COLO829 (cell line): ENCODE data around the gene BDKRB1.

ENCODE experiments used
- DNase-seq: peaks from one replicate; pipeline ENCODE4 v3.0.0; 2012; ENCODE audit warnings: low spot score

The BDKRB1 gene

DNA sequence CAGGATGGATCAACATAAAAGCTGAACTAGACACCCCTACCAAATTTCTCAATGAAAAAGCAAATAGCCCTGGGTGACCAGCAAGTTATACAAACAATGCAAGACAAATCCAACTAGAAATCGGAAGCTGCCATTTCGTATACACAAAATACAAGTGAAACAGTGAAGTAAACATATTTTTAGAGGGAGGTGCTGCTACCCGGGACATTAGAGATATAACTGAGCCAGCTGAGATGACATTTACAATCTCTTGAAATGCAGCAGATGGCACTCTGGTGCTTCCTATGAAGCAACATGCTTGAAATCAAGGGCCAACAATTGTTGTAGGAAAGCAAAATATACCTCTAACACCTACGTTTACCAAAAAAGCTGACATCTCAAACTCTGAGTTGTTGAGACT is 25.5 kb downstream of the BDKRB1 start:
- DNase-seq, result no peak

GRCh38 chr14:96284008-96284407 is 28.0 kb downstream of the BDKRB1 start:
- DNase-seq, result no peak

DNA sequence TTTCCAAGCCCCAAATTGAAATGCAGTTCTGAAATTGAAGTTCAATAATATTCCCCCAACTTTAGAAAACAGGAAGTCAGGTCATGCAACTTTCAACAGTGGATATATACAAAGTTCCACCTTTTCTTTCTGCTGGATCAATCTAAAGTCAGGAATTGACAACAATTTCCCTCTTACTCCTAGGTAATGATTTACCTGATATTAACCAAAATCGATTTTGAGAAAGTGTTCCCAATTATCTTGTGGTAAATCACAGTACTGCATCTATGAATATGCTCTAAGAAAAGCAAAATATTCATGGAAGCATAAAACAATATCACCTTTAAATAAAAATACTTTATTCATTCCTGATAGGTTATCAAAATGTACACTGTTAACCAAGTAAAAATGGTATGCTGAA is 28.4 kb downstream of the BDKRB1 start:
- DNase-seq, result no peak

DNA sequence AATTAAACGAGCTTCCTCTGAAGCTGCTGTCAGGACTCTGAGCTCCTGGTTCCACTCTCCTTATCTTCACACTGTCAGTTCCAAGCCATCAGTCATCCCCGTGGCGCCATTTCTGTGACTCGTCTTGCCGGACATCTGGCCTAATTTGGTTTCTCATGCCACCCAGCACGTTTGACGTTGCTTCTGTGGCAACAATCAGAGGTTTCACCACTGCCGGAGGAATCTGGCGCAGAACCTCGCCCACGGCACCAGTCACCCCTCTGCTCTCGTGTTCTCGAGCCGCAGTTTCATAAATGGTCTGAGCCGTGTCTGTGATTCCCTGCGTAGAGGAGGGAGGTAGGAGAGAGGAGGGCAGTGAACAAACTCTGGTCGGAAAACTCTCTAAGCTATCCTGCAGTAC is 29.7 kb downstream of the BDKRB1 start:
- no peak for DNase-seq

GRCh38 chr14:96286251-96286650 is 30.2 kb downstream of the BDKRB1 start:
- no peak for DNase-seq

DNA sequence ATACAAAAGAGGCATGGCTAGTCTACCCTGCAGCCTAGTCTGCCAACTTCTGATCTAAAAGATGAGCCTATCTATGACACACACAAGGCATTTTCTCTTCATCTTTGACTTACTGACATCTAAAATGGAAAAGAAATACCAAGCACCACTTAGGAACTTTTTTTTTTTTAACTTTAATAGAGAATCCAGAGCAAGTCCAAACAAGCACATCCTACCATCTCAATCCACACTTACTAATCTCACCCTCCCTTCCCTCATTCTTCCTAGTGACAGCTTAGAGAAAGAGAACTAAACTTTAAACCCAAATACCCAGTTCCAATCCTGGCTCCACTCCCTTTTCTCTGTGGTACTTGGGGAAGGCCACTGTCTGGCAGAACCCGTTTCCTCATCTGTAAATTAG is 31.8 kb downstream of the BDKRB1 start:
- no peak for DNase-seq

DNA sequence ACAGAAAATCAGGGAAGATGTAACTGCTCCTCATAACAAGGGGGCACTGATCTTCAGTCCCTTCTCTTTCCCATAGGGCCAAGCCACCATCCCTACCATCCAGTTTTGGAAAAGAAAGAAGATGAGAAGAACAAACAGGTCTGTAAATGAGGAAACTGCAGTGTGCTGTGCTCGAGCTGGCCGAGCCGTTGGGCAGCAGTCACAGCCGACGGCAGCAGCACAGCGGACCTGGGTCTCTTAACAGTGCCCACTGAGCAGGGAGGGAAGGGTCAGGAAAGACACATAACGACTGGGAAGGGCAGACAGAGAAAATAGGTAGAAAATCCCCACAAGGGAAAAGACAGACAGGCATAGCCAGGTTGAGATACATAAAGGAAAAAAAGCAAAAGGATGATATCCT is 38.2 kb downstream of the BDKRB1 start:
- DNase-seq, result no peak

GRCh38 chr14:96297000-96297399 is 41.0 kb downstream of the BDKRB1 start:
- no peak for DNase-seq

- DNase-seq, result no peak
These were observed 42.0 kb downstream of the BDKRB1 start for GRCh38 chr14:96297997-96298515.

GRCh38 chr14:96299441-96299840 is 43.4 kb downstream of the BDKRB1 start:
- peak; percentile 25 for DNase-seq

- no peak for DNase-seq
These were observed 48.0 kb downstream of the BDKRB1 start for GRCh38 chr14:96303981-96304380.

GRCh38 chr14:96304956-96305355 is 48.9 kb downstream of the BDKRB1 start:
- DNase-seq, result no peak

GRCh38 chr14:96307434-96307833 is 51.4 kb downstream of the BDKRB1 start:
- no peak for DNase-seq

DNA sequence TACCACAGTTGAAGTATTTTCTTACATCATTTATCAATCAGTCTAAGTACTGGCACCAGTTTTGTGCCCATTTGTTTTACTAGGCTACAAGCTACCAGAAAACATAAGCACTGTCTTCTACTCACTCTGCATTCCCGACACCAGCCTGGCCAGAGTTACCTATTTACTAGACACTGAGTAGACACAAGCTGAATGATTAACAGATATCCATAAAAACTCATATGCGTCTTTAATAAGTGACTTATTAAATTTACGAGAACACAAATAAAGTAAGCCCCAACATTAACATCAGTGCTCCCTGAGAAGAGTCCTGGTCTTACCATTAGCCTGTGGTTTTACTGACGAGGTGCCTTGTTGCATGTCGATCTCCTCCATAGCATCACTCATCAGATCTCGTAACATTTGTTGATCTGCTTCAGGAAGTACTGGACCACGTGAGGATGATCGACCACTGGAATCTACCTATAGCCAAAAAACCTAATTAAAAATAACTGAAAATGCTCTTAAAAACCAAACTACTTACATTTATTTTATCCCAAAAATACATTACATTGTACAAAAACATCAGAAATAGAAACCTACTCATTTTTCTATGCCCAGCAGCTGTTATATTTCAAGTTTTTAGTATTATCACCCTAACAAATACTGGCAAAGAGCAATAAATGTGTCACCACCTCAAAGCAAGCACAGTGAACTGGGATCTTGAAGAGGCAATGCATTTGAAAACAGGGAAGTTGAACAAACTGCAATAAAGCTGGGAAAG is 53.3 kb downstream of the BDKRB1 start:
- DNase-seq, result no peak

DNA sequence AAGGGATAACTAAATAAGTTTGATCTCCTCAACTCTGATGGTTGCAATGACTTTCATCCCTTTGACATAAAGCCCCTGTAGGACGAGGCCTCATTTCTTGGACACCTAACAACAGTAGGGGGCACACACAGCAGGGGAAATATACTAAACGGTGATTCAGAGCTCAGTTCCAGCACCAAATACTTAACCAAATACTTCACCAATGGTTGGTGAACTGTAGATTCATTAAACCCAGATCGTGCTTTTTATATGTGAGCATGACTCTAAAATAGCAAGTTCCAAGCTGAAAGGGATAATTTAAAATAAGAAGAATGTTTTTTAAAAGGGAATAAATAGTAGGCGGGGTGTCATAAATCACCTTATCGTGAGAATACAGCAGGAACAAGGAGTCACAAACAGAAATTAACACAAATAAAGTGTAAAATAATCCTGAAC is 53.9 kb downstream of the BDKRB1 start:
- no peak for DNase-seq

DNA sequence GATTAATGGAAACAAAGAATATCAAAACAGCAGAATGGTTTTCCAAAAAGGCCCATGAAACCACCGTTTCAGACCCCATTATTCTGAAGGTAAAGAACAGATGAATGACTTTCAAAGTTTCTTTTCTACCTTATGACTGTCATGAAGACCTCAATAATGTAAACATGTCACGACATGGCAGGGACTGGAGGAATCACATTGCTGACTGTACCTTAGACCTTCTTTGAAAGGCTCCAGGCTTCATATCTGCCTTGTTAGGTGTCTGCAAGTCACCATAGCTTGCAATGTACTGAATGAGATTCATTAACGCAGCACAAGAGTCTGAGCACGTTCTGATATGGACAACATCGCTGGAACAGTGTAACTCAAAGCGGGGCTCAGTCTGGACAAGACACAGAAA is 54.9 kb downstream of the BDKRB1 start:
- DNase-seq, result no peak
